GM12878 (cell line): ENCODE data around the gene MEGF6.

Source experiments
- ATF7 ChIP-seq: fragments of 450-650 bp; IDR thresholded peaks from 2 replicates; pipeline ENCODE4 v1.6.1; 2016; ENCODE audit warnings: low read depth, mild to moderate bottlenecking
- ELK1 ChIP-seq: IDR thresholded peaks from 2 replicates; pipeline ENCODE4 v1.6.1; 2012; ENCODE audit warnings: low read depth, low read length, improper control_type of control experiment
- EZH2 ChIP-seq: IDR thresholded peaks from 2 replicates; pipeline ENCODE4 v1.6.1; 2012; ENCODE audit warnings: low read depth, mild to moderate bottlenecking, control low read depth, inconsistent platforms, low read length, borderline replicate concordance; ENCODE audit not compliant: control insufficient read depth

- TF ChIP-seq EZH2 (no peak), ATF7 (no peak), ELK1 (no peak)
Observed at GRCh38 chr1:3491291-3492246, 119.7 kb downstream of the MEGF6 start.
